Embryonic facial prominence (tissue), 1 donor: ENCODE measurements around the gene LIPK.

ENCODE experiments used
- DNase-seq: peaks from one replicate; pipeline ENCODE4 v3.0.0-alpha.2; 2016; ENCODE audit errors: extremely low spot score

Gene LIPK

GRCh38 chr10:88786032-88786770, 80.2 kb downstream of the LIPK start:
- no peak for DNase-seq

GRCh38 chr10:88787463-88787862, 81.4 kb downstream of the LIPK start:
- no peak for DNase-seq

GRCh38 chr10:88788924-88789323, 82.9 kb downstream of the LIPK start:
- no peak for DNase-seq

- DNase-seq = no peak
Observed at GRCh38 chr10:88791924-88792323, 85.9 kb downstream of the LIPK start.

GRCh38 chr10:88792661-88793060, 86.6 kb downstream of the LIPK start:
- DNase-seq = no peak

- DNase-seq = no peak
Observed at GRCh38 chr10:88793712-88794299, 87.8 kb downstream of the LIPK start.

- DNase-seq = no peak
Observed at GRCh38 chr10:88794731-88795130, 88.7 kb downstream of the LIPK start.

- DNase-seq = no peak
Observed at GRCh38 chr10:88800152-88801125, 94.4 kb downstream of the LIPK start.
